ENCODE measurements around the gene CD58.

CD58 gene

GRCh38 chr1:116470671-116471070 is 100.2 kb downstream of the CD58 start:
- no peak for DNase-seq
- in situ Hi-C loops (cut with HindIII; ENCODE audit: low pct_ligation_motif_present, low pct_unique_long_range_greater_than_20kb, low sequenced_read_pairs), result no loop called here

- in situ Hi-C loops (cut with HindIII; ENCODE audit: low pct_ligation_motif_present, low pct_unique_long_range_greater_than_20kb, low sequenced_read_pairs), result no loop called here
- DNase-seq, result no peak
Observed at GRCh38 chr1:116466810-116467557, 103.8 kb downstream of the CD58 start.

- in situ Hi-C loops (cut with HindIII; ENCODE audit: low pct_ligation_motif_present, low pct_unique_long_range_greater_than_20kb, low sequenced_read_pairs), result no loop called here
- no peak for DNase-seq
Observed at GRCh38 chr1:116465845-116466685, 104.8 kb downstream of the CD58 start.

GRCh38 chr1:116465477-116465844 is 105.4 kb downstream of the CD58 start:
- in situ Hi-C loops (cut with HindIII; ENCODE audit: low pct_ligation_motif_present, low pct_unique_long_range_greater_than_20kb, low sequenced_read_pairs), result no loop called here
- no peak for DNase-seq
